SK-N-SH (cell line): ENCODE measurements around the gene PHF21A. TPM values are rescaled to one million over a fixed set of nuclear protein-coding genes. Genes with fewer than 3 reads are reported as not detected.

ENCODE experiments used
- CTCF ChIA-PET: fragments of 300-600, 350-600 bp; formaldehyde crosslinking; extraction: SDS; loops from one replicate; lab custom pipeline; 2021; lab: Yijun Ruan, JAX
- POLR2A ChIA-PET: fragments of 350-600 bp; sonication (Branson Sonifier 250); formaldehyde crosslinking; extraction: SDS; loops from one replicate; lab custom pipeline; 2020; ENCODE audit warnings: antibody characterized with exemption, inconsistent platforms; lab: Yijun Ruan, JAX
- DNase-seq: peaks from one replicate; pipeline ENCODE4 v3.0.0; 2012
- H2AFZ ChIP-seq: fragments of 200-600 bp; sonication (generic); 2 replicates; pipeline ENCODE4 v1.8.1; 2016; ENCODE audit warnings: antibody characterized with exemption, mild to moderate bottlenecking, low read depth
- H3F3A ChIP-seq: fragments of 200-600 bp; sonication (generic); replicated peaks from 2 replicates; pipeline ENCODE3; 2016; ENCODE audit warnings: antibody characterized with exemption, mild to moderate bottlenecking; ENCODE audit not compliant: insufficient read depth
- H3K27ac ChIP-seq, 2 experiments: fragments of 200-500 bp in 1 of 2; fragments of 200-600 bp in 1 of 2; sonication (Bioruptor generic) in 1 of 2; sonication (generic), shearing (Covaris generic) in 1 of 2; 2 replicates each; pipeline versions ENCODE4 v1.5.1 to v1.6.1; 2014 to 2016; ENCODE audit warnings: low read depth in 2 of 2, inconsistent platforms in 1 of 2, low read length in 1 of 2, mild to moderate bottlenecking in 1 of 2, mixed read lengths in 1 of 2
- H3K27me3 ChIP-seq: fragments of 200-600 bp; sonication (generic), shearing (Covaris generic); 2 replicates; pipeline ENCODE4 v1.6.1; 2016; ENCODE audit warnings: mixed run types; ENCODE audit not compliant: insufficient read depth
- H3K36me3 ChIP-seq, 2 experiments: fragments of 200-500 bp in 1 of 2; fragments of 200-600 bp in 1 of 2; sonication (Bioruptor generic) in 1 of 2; sonication (generic) in 1 of 2; replicated peaks in 1 of 2; 2 replicates each; pipeline versions ENCODE3 to v1.5.1; 2014 to 2016; ENCODE audit warnings: low read length in 1 of 2, mild to moderate bottlenecking in 1 of 2; ENCODE audit not compliant: insufficient read depth in 2 of 2, control insufficient read depth in 1 of 2
- H3K4me1 ChIP-seq, 2 experiments: fragments of 200-500 bp in 1 of 2; fragments of 200-600 bp in 1 of 2; sonication (Bioruptor generic) in 1 of 2; sonication (generic), shearing (Covaris generic) in 1 of 2; 2 replicates each; pipeline versions ENCODE4 v1.5.1 to v1.6.1; 2014 to 2016; ENCODE audit warnings: low read depth in 1 of 2, low read length in 1 of 2, mixed run types in 1 of 2; ENCODE audit not compliant: insufficient read depth in 2 of 2, control insufficient read depth in 1 of 2
- H3K4me2 ChIP-seq: fragments of 200-600 bp; sonication (generic), shearing (Covaris generic); 2 replicates; pipeline ENCODE4 v1.6.1; 2017; ENCODE audit warnings: mixed run types
- H3K4me3 ChIP-seq, 2 experiments: fragments of 200-500 bp in 1 of 2; fragments of 200-600 bp in 1 of 2; sonication (Bioruptor generic) in 1 of 2; sonication (generic), shearing (Covaris generic) in 1 of 2; 2 replicates each; pipeline versions ENCODE4 v1.5.1 to v1.8.1; 2014 to 2016; ENCODE audit warnings: low read depth in 2 of 2, inconsistent platforms in 1 of 2, low read length in 1 of 2, mild to moderate bottlenecking in 1 of 2, mixed read lengths in 1 of 2, moderate library complexity in 1 of 2
- H3K79me2 ChIP-seq: fragments of 200-600 bp; sonication (generic); 2 replicates; pipeline ENCODE4 v1.8.1; 2017; ENCODE audit warnings: mild to moderate bottlenecking; ENCODE audit not compliant: insufficient read depth
- H3K9ac ChIP-seq: fragments of 200-600 bp; sonication (generic); 2 replicates; pipeline ENCODE4 v1.6.1; 2017; ENCODE audit warnings: mixed run types
- H3K9me2 ChIP-seq: fragments of 200-600 bp; sonication (generic); 2 replicates; pipeline ENCODE4 v1.6.1; 2017; ENCODE audit warnings: mixed run types
- H3K9me3 ChIP-seq: fragments of 200-600 bp; sonication (generic); 2 replicates; pipeline ENCODE4 v1.6.1; 2017; ENCODE audit warnings: mixed run types, mild to moderate bottlenecking, moderate library complexity
- H4K20me1 ChIP-seq: fragments of 200-600 bp; sonication (generic); 2 replicates; pipeline ENCODE4 v1.6.1; 2017; ENCODE audit warnings: mild to moderate bottlenecking, mixed run types; ENCODE audit not compliant: insufficient read depth
- EP300 ChIP-seq, 2 experiments: IDR thresholded peaks; 2 replicates each; pipeline versions ENCODE4 v1.4.0 to v1.6.1; 2012; ENCODE audit warnings: borderline replicate concordance in 1 of 2, low read depth in 1 of 2, low read length in 1 of 2
- EZH2phosphoT487 ChIP-seq: fragments of 200-600 bp; sonication (generic); IDR thresholded peaks from 2 replicates; pipeline ENCODE4 v1.6.1; 2017; ENCODE audit warnings: low read depth, mixed run types, mild to moderate bottlenecking, antibody characterized with exemption, moderate library complexity, borderline replicate concordance
- FOXM1 ChIP-seq: IDR thresholded peaks from 2 replicates; pipeline ENCODE4 v1.4.0; 2012; ENCODE audit warnings: low read depth, mild to moderate bottlenecking
- JUND ChIP-seq: IDR thresholded peaks from 2 replicates; pipeline ENCODE4 v1.4.0; 2012
- MXI1 ChIP-seq: IDR thresholded peaks from 2 replicates; pipeline ENCODE4 v1.6.1; 2012; ENCODE audit warnings: mild to moderate bottlenecking, low read depth, low read length, improper control_type of control experiment
- NRF1 ChIP-seq: IDR thresholded peaks from 2 replicates; pipeline ENCODE4 v1.6.1; 2012; ENCODE audit warnings: low read depth, mild to moderate bottlenecking, low read length
- RFX5 ChIP-seq: IDR thresholded peaks from 2 replicates; pipeline ENCODE4 v1.6.1; 2012; ENCODE audit warnings: mild to moderate bottlenecking, improper control_type of control experiment, low read length
- RXRA ChIP-seq: IDR thresholded peaks from 2 replicates; pipeline ENCODE4 v1.4.0; 2012; ENCODE audit warnings: low read depth, mild to moderate bottlenecking, borderline replicate concordance
- TAF1 ChIP-seq: IDR thresholded peaks from 2 replicates; pipeline ENCODE4 v1.6.1; 2012; ENCODE audit warnings: low read depth, mild to moderate bottlenecking, low read length, moderate library complexity, borderline replicate concordance
- USF2 ChIP-seq: fragments of 150-350 bp; IDR thresholded peaks from 2 replicates; pipeline ENCODE4 v1.6.1; 2017; ENCODE audit warnings: antibody characterized with exemption, low read length, low read depth, borderline replicate concordance
- YY1 ChIP-seq: IDR thresholded peaks from 2 replicates; pipeline ENCODE4 v1.4.0; 2012; ENCODE audit warnings: low read depth, mild to moderate bottlenecking
- WGBS: methylation state at CpG from one replicate; pipeline ENCODE4 v1.1.6; 2017; ENCODE audit warnings: low lambda C conversion rate; 5-methylcytosine and 5-hydroxymethylcytosine counted together
- polyA plus RNA-seq, 3 experiments: library from polyadenylated mRNA; depleted of rRNA; stranded (reverse); fragments of >200 nt; gene quantifications; 2 replicates each; pipeline ENCODE4 v1.2.3, GENCODE V29; 2012
- TF ChIP-seq, protein P1 (sequence below): IDR thresholded peaks from 2 replicates; pipeline ENCODE4; 2012
- TF ChIP-seq, protein P2 (sequence below): IDR thresholded peaks from 2 replicates; pipeline ENCODE4 v1.6.1; 2012; ENCODE audit warnings: mild to moderate bottlenecking, low read depth, low read length, moderate library complexity

PHF21A gene
- polyA plus RNA-seq, 1 of the 3 experiments (the other 2 are of a cell fraction): 18.8 TPM

- CTCF ChIA-PET: interaction anchor here (1.4 kb wide), 1 partner anchor 10 kb away, joined by 4 read pairs; no protein-coding TSS in a partner anchor
Measured at GRCh38 chr11:46039990-46040389, 81.3 kb downstream of the PHF21A start.

DNA sequence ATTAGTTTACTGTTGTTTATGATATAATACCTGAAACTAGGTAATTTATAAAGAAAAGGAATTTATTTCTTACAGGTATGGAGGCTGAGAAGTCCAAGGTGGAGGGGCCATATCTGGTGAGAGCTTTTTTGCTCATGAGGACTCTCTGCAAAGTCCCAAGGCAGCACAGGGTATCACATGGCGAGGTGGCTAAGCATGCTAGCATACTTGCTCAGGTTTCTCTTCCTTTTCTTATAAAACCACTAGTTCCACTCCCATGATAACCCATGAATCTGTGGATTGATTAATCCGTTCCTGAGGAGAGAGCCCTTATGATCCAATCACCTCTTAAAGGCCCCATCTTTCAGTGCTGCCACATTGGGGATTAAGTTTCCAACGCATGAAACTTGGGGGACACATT, 82.7 kb downstream of the PHF21A start:
- Histone ChIP-seq H3K9me2 (no peaks in the 10 kb centered on the region), H3K27me3 (no peaks in the 10 kb centered on the region), H3K9me3 (no peaks in the 10 kb centered on the region), H3K79me2 (no peaks in the 10 kb centered on the region), H4K20me1 (peaks cover 14% of the 10 kb centered on the region; the same call in 1 of the 2 replicates), H2AFZ (no peak overlapping the region), H3K27ac (no peak overlapping the region), H3K4me1 (peaks cover 0 to 9% of the 10 kb centered on the region in 2 experiments; a peak in 1 of 4 replicates), H3K9ac (no peak overlapping the region), H3F3A (peaks cover 11% of the 10 kb centered on the region), H3K4me2 (no peak overlapping the region), H3K36me3 (peaks cover 0 to 5% of the 10 kb centered on the region in 2 experiments), H3K4me3 (no peak overlapping the region)
- DNase-seq: no peak
- POLR2A ChIA-PET: no interaction called here
- no peak for TF ChIP-seq TAF1
- TF ChIP-seq USF2: no peak
- TF ChIP-seq, protein P1, sequence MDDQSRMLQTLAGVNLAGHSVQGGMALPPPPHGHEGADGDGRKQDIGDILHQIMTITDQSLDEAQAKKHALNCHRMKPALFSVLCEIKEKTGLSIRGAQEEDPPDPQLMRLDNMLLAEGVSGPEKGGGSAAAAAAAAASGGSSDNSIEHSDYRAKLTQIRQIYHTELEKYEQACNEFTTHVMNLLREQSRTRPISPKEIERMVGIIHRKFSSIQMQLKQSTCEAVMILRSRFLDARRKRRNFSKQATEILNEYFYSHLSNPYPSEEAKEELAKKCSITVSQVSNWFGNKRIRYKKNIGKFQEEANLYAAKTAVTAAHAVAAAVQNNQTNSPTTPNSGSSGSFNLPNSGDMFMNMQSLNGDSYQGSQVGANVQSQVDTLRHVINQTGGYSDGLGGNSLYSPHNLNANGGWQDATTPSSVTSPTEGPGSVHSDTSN: no peak
- TF ChIP-seq FOXM1: no peak
- TF ChIP-seq EP300 (IDR thresholded peaks at IDR 0.05; ENCODE audit: borderline replicate concordance in 1 of 2, low read depth in 1 of 2, low read length in 1 of 2): no peak
- no peak for TF ChIP-seq MXI1
- no peak for TF ChIP-seq YY1
- no peak for TF ChIP-seq JUND
- no peak for TF ChIP-seq NRF1
- TF ChIP-seq EZH2phosphoT487: no peak
- no peak for TF ChIP-seq RXRA
- TF ChIP-seq, protein P2, sequence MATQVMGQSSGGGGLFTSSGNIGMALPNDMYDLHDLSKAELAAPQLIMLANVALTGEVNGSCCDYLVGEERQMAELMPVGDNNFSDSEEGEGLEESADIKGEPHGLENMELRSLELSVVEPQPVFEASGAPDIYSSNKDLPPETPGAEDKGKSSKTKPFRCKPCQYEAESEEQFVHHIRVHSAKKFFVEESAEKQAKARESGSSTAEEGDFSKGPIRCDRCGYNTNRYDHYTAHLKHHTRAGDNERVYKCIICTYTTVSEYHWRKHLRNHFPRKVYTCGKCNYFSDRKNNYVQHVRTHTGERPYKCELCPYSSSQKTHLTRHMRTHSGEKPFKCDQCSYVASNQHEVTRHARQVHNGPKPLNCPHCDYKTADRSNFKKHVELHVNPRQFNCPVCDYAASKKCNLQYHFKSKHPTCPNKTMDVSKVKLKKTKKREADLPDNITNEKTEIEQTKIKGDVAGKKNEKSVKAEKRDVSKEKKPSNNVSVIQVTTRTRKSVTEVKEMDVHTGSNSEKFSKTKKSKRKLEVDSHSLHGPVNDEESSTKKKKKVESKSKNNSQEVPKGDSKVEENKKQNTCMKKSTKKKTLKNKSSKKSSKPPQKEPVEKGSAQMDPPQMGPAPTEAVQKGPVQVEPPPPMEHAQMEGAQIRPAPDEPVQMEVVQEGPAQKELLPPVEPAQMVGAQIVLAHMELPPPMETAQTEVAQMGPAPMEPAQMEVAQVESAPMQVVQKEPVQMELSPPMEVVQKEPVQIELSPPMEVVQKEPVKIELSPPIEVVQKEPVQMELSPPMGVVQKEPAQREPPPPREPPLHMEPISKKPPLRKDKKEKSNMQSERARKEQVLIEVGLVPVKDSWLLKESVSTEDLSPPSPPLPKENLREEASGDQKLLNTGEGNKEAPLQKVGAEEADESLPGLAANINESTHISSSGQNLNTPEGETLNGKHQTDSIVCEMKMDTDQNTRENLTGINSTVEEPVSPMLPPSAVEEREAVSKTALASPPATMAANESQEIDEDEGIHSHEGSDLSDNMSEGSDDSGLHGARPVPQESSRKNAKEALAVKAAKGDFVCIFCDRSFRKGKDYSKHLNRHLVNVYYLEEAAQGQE: no peak
- WGBS: 96% methylated on average over 3 of the region's 3 CpGs
- CTCF ChIA-PET: no interaction called here

More at GRCh38 chr11:46039990-46040389, 81.3 kb downstream of the PHF21A start:
- no peak overlapping the region for H3K4me3 ChIP-seq
- POLR2A ChIA-PET: no interaction called here
- no peaks in the 10 kb centered on the region for H3K9me2 ChIP-seq
- H2AFZ ChIP-seq: no peak overlapping the region
- peaks cover 0 to 9% of the 10 kb centered on the region in 2 experiments; a peak in 1 of 4 replicates for H3K4me1 ChIP-seq
- peaks cover 11% of the 10 kb centered on the region for H3F3A ChIP-seq
- no peak overlapping the region for H3K4me2 ChIP-seq
- DNase-seq: no peak
- no peaks in the 10 kb centered on the region for H3K79me2 ChIP-seq
- peaks cover 14% of the 10 kb centered on the region; the same call in 1 of the 2 replicates for H4K20me1 ChIP-seq
- H3K36me3 ChIP-seq: peaks cover 0 to 3% of the 10 kb centered on the region in 2 experiments
- H3K27ac ChIP-seq: peak overlapping the region in 1 of 2 experiments; percentile 41; a peak in 1 of 4 replicates
- TF ChIP-seq RFX5 (no peak), MXI1 (no peak)
- TF ChIP-seq, all 33 proteins: peak for 0
- Histone ChIP-seq H3K27me3 (no peaks in the 10 kb centered on the region), H3K9me3 (no peaks in the 10 kb centered on the region), H3K9ac (no peak overlapping the region)
